Lower lobe of right lung (tissue), 2 donors: ENCODE measurements around the gene HCRTR2. TPM values are rescaled to one million over a fixed set of nuclear protein-coding genes. Genes with fewer than 3 reads are reported as not detected.

Experiments
- ATAC-seq, 2 donors: fragments of 200-7000 bp; cut with Tn5 transposase; one replicate each; pipeline ENCODE4 v1.9.1; 2020 to 2022; ENCODE audit warnings: mild to moderate bottlenecking in 2 of 2, moderate library complexity in 2 of 2
- DNase-seq: peaks from one replicate; pipeline ENCODE4 v3.0.0-alpha.2; 2020
- H3K27ac ChIP-seq: fragments of 200-600 bp; one replicate; pipeline ENCODE4 v1.8.0; 2022
- H3K27me3 ChIP-seq: fragments of 200-600 bp; one replicate; pipeline ENCODE4 v1.8.0; 2022; ENCODE audit warnings: low read depth
- H3K36me3 ChIP-seq: fragments of 200-600 bp; one replicate; pipeline ENCODE4 v1.8.0; 2022; ENCODE audit warnings: mild to moderate bottlenecking
- H3K4me1 ChIP-seq: fragments of 200-600 bp; one replicate; pipeline ENCODE4 v1.8.0; 2022
- H3K4me3 ChIP-seq: fragments of 200-600 bp; one replicate; pipeline ENCODE4 v1.8.0; 2022; ENCODE audit warnings: mild to moderate bottlenecking
- H3K9me3 ChIP-seq: fragments of 200-600 bp; one replicate; pipeline ENCODE4 v1.8.0; 2022
- CTCF ChIP-seq: fragments of 200-600 bp; IDR thresholded peaks from one replicate; pipeline ENCODE4 v1.8.0; 2022; ENCODE audit warnings: antibody characterized with exemption, mild to moderate bottlenecking
- intact Hi-C: fragments of 100-400 bp; cut with DNase I; formaldehyde crosslinking; loops from one replicate; pipeline ENCODE4 v1.11.0; 2022
- long read RNA-seq: library from polyadenylated mRNA; unstranded; transcript quantifications from one replicate; pipeline ENCODE4 v2.0.0, GENCODE V29; 2021
- total RNA-seq: library from RNA; stranded (reverse); fragmentation: NEBNext Ultra II Directional; extraction: Animal tissue kit (Norgen Biotek cat#: 25700); gene quantifications from one replicate; pipeline ENCODE4 v1.2.1, GENCODE V29; 2021
- donor health status: DM: no; HTN: yes; CAD: no; lungs with severe emphysema.

HCRTR2 gene
- not detected for total RNA-seq
- long read RNA-seq: 0 reads

- ATAC-seq: no peak
- Histone ChIP-seq H3K4me3 (no peak within 1 kb of the TSS), H3K36me3 (no peaks in the 10 kb centered on the region), H3K4me1 (peaks cover 7% of the 10 kb centered on the region), H3K9me3 (no peaks in the 10 kb centered on the region), H3K27me3 (peaks cover 27% of the 10 kb centered on the region), H3K27ac (no peak within 1 kb of the TSS)
- intact Hi-C loops: no loop called here
- no peak for DNase-seq
- TF ChIP-seq CTCF: no peak
These were observed at the start of gene HCRTR2 for GRCh38 chr6:55174211-55175026. HCRTR2 (plus strand) TSS chr6:55174515; CDS start chr6:55174588, 73 bp downstream.

GRCh38 chr6:55130806-55131324 lies 43.5 kb upstream of the HCRTR2 start:
- Histone ChIP-seq H3K4me1 (no peaks in the 10 kb centered on the region), H3K4me3 (no peak overlapping the region), H3K9me3 (peaks cover 5% of the 10 kb centered on the region), H3K27ac (no peak overlapping the region), H3K36me3 (no peaks in the 10 kb centered on the region), H3K27me3 (no peaks in the 10 kb centered on the region)
- DNase-seq (no peak), ATAC-seq (no peak)
- intact Hi-C loops: no loop called here
- TF ChIP-seq CTCF: no peak

GRCh38 chr6:55131616-55132015 lies 42.7 kb upstream of the HCRTR2 start:
- intact Hi-C loops: no loop called here
- no peak overlapping the region for H3K4me3 ChIP-seq
- no peaks in the 10 kb centered on the region for H3K4me1 ChIP-seq
- no peaks in the 10 kb centered on the region for H3K27me3 ChIP-seq
- no peak overlapping the region for H3K27ac ChIP-seq
- no peaks in the 10 kb centered on the region for H3K36me3 ChIP-seq
- no peak for TF ChIP-seq CTCF
- DNase-seq (no peak), ATAC-seq (no peak)
- H3K9me3 ChIP-seq: no peaks in the 10 kb centered on the region

GRCh38 chr6:55136916-55137315 lies 37.4 kb upstream of the HCRTR2 start:
- no peak overlapping the region for H3K4me3 ChIP-seq
- no peak for TF ChIP-seq CTCF
- DNase-seq (no peak), ATAC-seq (no peak)
- H3K36me3 ChIP-seq: no peaks in the 10 kb centered on the region
- H3K27me3 ChIP-seq: no peaks in the 10 kb centered on the region
- H3K4me1 ChIP-seq: no peaks in the 10 kb centered on the region
- no peaks in the 10 kb centered on the region for H3K9me3 ChIP-seq
- intact Hi-C loops: no loop called here
- no peak overlapping the region for H3K27ac ChIP-seq

GRCh38 chr6:55137929-55138693 lies 36.2 kb upstream of the HCRTR2 start:
- Histone ChIP-seq H3K9me3 (no peaks in the 10 kb centered on the region), H3K27me3 (no peaks in the 10 kb centered on the region), H3K27ac (no peak overlapping the region), H3K4me1 (no peaks in the 10 kb centered on the region), H3K36me3 (no peaks in the 10 kb centered on the region), H3K4me3 (no peak overlapping the region)
- TF ChIP-seq CTCF: no peak
- intact Hi-C loops: no loop called here
- DNase-seq (no peak), ATAC-seq (no peak)
